ENCODE results near the gene MAN2A2. TPM values are rescaled to one million over a fixed set of nuclear protein-coding genes. Genes with fewer than 3 reads are reported as not detected.

Gene MAN2A2
- polyA plus RNA-seq, 1 experiment, result 14.3 TPM

DNA sequence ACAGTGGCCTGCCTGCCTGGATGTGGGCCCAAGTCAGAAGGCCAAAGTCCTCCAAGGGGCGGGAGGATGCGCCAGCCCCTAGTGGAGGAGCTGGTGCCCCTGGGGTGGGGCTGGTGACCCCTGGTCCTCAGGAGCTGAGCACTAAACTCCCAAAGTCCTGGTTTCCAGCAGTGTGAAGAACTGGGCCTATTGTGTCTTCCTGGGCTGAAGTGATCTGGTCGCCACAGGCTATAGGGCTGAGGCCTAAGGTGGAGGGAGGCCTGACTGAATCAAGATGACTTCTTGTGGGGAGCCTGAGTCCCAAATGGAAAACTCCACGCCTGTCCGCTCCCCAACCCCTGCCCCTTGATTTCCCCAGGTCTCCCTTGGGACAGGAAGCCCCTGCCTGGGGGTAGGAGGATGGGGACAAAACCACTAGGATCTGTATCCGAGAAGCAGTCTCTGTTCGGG, 19.6 kb upstream of the MAN2A2 start:
- no peak for DNase-seq (ENCODE audit: low read depth, low spot score)
- Histone ChIP-seq H3K27ac (ENCODE audit: low read depth, low read length) (peak overlapping the region; percentile 39), H3K4me3 (ENCODE audit: low read depth, low read length) (peak overlapping the region; percentile 57), H3K27me3 (ENCODE audit: control insufficient read depth, insufficient read depth, low read length) (no peaks in the 10 kb centered on the region), H3K9me3 (ENCODE audit: control insufficient read depth, insufficient read depth, low read length) (no peaks in the 10 kb centered on the region; the same call in 1 of the 2 replicates)
- ChIA-PET CTCF (interaction anchor here (2.1 to 3.8 kb wide), 2 partner anchors 49 to 233 kb away, joined by 7 to 139 read pairs; partner anchors contain the start of gene HDDC3), POLR2A (interaction anchor here (0.7 kb wide), 1 partner anchor 236 kb away, joined by 3 read pairs; no protein-coding TSS in a partner anchor)
- TF ChIP-seq, protein P1, sequence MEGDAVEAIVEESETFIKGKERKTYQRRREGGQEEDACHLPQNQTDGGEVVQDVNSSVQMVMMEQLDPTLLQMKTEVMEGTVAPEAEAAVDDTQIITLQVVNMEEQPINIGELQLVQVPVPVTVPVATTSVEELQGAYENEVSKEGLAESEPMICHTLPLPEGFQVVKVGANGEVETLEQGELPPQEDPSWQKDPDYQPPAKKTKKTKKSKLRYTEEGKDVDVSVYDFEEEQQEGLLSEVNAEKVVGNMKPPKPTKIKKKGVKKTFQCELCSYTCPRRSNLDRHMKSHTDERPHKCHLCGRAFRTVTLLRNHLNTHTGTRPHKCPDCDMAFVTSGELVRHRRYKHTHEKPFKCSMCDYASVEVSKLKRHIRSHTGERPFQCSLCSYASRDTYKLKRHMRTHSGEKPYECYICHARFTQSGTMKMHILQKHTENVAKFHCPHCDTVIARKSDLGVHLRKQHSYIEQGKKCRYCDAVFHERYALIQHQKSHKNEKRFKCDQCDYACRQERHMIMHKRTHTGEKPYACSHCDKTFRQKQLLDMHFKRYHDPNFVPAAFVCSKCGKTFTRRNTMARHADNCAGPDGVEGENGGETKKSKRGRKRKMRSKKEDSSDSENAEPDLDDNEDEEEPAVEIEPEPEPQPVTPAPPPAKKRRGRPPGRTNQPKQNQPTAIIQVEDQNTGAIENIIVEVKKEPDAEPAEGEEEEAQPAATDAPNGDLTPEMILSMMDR (IDR thresholded peaks at IDR 0.05; ENCODE audit: low read depth, low read length), result no peak

DNA sequence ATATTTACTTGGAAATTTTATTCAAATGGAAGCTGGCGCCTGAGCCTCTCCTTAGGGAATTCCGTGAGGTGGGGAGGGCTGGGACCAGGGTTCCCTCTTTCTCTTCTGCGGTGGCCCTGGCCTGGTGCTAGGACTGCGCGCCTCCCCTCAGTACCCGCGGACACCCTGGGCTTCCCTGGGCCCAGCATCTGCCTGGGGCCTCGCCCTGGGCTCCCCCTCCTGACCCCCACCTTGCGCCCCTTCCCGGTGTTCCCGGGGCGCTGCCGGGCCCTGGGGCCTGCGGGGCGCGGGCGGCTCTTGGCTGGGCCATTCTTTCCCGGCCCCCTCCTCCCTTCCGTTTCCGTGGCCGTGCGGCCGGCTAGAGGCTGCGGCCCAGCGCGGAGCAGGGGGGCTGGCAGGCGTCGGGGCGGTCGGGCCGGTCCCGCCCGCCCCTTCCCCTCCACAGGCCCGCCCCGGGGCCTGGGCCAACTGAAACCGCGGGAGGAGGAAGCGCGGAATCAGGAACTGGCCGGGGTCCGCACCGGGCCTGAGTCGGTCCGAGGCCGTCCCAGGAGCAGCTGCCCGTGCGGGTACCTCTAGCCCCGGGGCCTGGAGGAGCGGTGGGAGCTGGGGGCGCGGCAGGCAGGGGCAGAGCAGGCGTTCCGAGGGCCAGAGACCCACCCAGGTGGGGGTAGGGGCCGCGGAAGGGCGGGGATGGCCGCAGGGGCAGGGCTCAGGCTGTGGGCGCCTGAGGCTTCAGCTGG, 19.0 kb upstream of the MAN2A2 start, which contains the start of gene FES:
Gene FES, plus strand, starts transcription at position 529 of the 743 bp plus-strand sequence. CDS start 542 bp downstream, outside the sequence.
- DNase-seq (ENCODE audit: low read depth, low spot score), result no peak
- H3K27ac ChIP-seq (ENCODE audit: low read depth, low read length), result peak within 1 kb of the TSS; percentile 47
- H3K4me3 ChIP-seq (ENCODE audit: low read depth, low read length), result peak within 1 kb of the TSS; percentile 57
- ChIA-PET POLR2A (interaction anchor here (0.7 to 1.6 kb wide), 3 partner anchors 167 to 236 kb away, joined by 3 to 7 read pairs (median 5); partner anchors contain the start of gene BLM), CTCF (interaction anchor here (1.3 to 3.8 kb wide), 4 partner anchors 13 to 233 kb away, joined by 5 to 139 read pairs (median 15); partner anchors contain the start of gene HDDC3)
- no peaks in the 10 kb centered on the region for H3K27me3 ChIP-seq (ENCODE audit: control insufficient read depth, insufficient read depth, low read length)
- H3K9me3 ChIP-seq (ENCODE audit: control insufficient read depth, insufficient read depth, low read length), result no peaks in the 10 kb centered on the region; the same call in 1 of the 2 replicates
- TF ChIP-seq, protein P1 (IDR thresholded peaks at IDR 0.05; ENCODE audit: low read depth, low read length), result no peak

DNA sequence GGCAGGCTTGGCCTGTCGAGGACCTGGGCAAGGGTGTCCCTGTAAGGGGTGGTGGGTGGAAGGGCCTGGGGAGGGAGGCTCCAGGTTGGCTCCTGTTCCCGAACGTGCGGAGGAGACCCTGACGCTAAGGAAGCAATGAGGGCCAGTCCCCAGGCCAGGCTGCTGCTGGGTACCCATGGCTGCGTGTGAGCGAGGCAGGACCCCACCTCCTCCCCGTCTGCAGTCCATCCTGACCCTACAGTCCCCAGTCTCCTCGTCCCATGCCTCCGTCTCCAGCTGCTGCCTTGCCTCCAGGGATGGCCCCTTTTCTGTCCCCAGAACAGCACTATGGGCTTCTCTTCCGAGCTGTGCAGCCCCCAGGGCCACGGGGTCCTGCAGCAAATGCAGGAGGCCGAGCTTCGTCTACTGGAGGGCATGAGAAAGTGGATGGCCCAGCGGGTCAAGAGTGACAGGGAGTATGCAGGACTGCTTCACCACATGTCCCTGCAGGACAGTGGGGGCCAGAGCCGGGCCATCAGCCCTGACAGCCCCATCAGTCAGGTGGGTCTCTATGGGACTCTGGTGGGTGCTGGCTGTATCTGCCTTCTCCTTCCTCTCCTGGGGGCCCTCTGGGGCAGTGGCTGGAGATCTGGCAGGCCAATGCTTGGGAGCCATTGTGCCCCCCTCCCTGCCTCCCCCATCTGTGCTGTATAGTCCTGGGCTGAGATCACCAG, 18.2 kb upstream of the MAN2A2 start:
- ChIA-PET CTCF (interaction anchor here (0.5 to 3.8 kb wide), 32 partner anchors 9 to 592 kb away, joined by 3 to 139 read pairs (median 6); partner anchors contain the start of genes FURIN, HDDC3 and UNC45A), POLR2A (interaction anchor here (1.2 to 1.6 kb wide), 2 partner anchors 168 to 237 kb away, joined by 5 to 7 read pairs; partner anchors contain the start of gene BLM)
- no peak for DNase-seq (ENCODE audit: low read depth, low spot score)

DNA sequence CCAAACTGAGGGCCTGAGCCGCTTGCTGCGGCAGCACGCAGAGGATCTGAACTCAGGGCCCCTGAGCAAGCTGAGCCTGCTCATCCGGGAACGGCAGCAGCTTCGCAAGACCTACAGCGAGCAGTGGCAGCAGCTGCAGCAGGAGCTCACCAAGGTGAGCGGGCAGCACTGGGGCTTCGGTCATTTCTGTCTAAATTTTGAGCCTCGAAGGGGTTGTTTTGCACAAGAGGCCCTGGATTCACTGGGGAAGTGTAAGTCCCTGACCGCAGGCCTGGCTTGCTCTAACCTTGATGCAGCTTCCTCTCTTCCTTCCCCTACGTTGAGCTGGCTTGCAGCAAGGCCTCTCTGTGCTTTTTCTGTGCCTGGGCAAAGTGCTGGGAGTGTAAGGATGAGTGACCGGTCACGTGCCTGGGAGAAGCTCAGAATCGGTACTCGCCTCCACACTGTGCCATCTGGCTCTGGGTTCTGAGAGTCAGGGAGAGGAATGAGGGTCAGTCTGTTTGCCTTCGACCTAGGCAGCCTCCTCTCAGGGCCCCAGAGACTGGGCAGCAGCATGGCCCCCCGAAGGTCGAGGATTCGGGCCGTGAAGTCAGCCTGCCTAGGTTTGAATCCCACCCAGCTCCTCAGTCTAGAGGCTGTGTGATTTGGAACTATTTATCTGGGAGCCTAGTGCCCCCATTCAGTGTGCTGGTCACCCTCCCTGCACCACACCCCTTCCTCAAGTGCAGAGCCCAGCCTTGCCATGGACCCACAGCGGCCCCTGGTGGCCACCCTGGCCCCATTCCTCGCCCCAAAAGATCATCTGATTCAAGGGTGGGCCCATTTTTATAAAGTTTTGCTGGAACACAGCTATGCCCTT, 17.4 kb upstream of the MAN2A2 start:
- no peak overlapping the region for H3K27ac ChIP-seq (ENCODE audit: low read depth, low read length)
- CTCF ChIA-PET, result interaction anchor here (0.5 to 3.8 kb wide), 52 partner anchors 10 to 729 kb away, joined by 3 to 139 read pairs (median 4); partner anchors contain the start of genes BLM, FURIN, HDDC3 and UNC45A
- POLR2A ChIA-PET, result interaction anchor here (0.5 to 1.6 kb wide), 2 partner anchors 237 to 238 kb away, joined by 5 to 6 read pairs; no protein-coding TSS in a partner anchor
- H3K4me3 ChIP-seq (ENCODE audit: low read depth, low read length), result 0 out of 2 replicates have a peak overlapping the region, but pooled peaks have one; percentile 7
- peak; percentile 24 for DNase-seq (ENCODE audit: low read depth, low spot score)
- H3K9me3 ChIP-seq (ENCODE audit: control insufficient read depth, insufficient read depth, low read length), result no peaks in the 10 kb centered on the region; the same call in 1 of the 2 replicates
- H3K27me3 ChIP-seq (ENCODE audit: control insufficient read depth, insufficient read depth, low read length), result no peaks in the 10 kb centered on the region
- TF ChIP-seq, protein P1 (IDR thresholded peaks at IDR 0.05; ENCODE audit: low read depth, low read length), result peak; percentile 99

More for the DNA sequence above, 18.2 kb upstream of the MAN2A2 start:
- H3K4me3 ChIP-seq (ENCODE audit: low read depth, low read length), result peak overlapping the region; percentile 57
- TF ChIP-seq, protein P1 (IDR thresholded peaks at IDR 0.05; ENCODE audit: low read depth, low read length), result no peak
- H3K27me3 ChIP-seq (ENCODE audit: control insufficient read depth, insufficient read depth, low read length), result no peaks in the 10 kb centered on the region
- H3K9me3 ChIP-seq (ENCODE audit: control insufficient read depth, insufficient read depth, low read length), result no peaks in the 10 kb centered on the region; the same call in 1 of the 2 replicates
- peak overlapping the region; percentile 47 for H3K27ac ChIP-seq (ENCODE audit: low read depth, low read length)
